Vagina (tissue), 2 donors: ENCODE data around the gene ARHGAP21. TPM values are rescaled to one million over a fixed set of nuclear protein-coding genes. Genes with fewer than 3 reads are reported as not detected.
A peak's percentile ranks its signal among the peaks of the same experiment; 100 is the strongest.

Experiments
- DNase-seq, 2 donors: peaks; one replicate each; pipeline ENCODE4 v3.0.0-alpha.2; 2017; ENCODE audit errors: extremely low spot score in 2 of 2
- H3K27ac ChIP-seq: fragments of 200-600 bp; sonication (generic); one replicate; pipeline ENCODE4 v1.5.1; 2019
- H3K27me3 ChIP-seq: fragments of 200-600 bp; sonication (generic); one replicate; pipeline ENCODE4 v1.5.1; 2019
- H3K36me3 ChIP-seq, 2 donors: fragments of 200-600 bp; sonication (generic); one replicate each; pipeline ENCODE4 v1.5.1; 2017 to 2019
- H3K4me1 ChIP-seq: fragments of 200-600 bp; sonication (generic); one replicate; pipeline ENCODE4 v1.5.1; 2019
- H3K4me3 ChIP-seq, 2 donors: fragments of 200-600 bp; sonication (generic); 1 replicate in 1 of 2; 2 replicates in 1 of 2; pipeline ENCODE4 v1.5.1; 2016 to 2019
- H3K9me3 ChIP-seq: fragments of 200-600 bp; sonication (generic); one replicate; pipeline ENCODE4 v1.5.1; 2019
- POLR2A ChIP-seq, 2 donors: fragments of 450-650 bp; IDR thresholded peaks; one replicate each; pipeline ENCODE4 v1.6.1; 2017; ENCODE audit warnings: antibody characterized with exemption in 2 of 2, mild to moderate bottlenecking in 2 of 2, moderate library complexity in 2 of 2
- POLR2AphosphoS5 ChIP-seq, 2 donors: sonication (generic); formaldehyde crosslinking; IDR thresholded peaks; one replicate each; pipeline ENCODE4 v1.9.0; 2017; ENCODE audit warnings: antibody characterized with exemption in 2 of 2, mild to moderate bottlenecking in 2 of 2, low read depth in 1 of 2; ENCODE audit not compliant: insufficient read depth in 1 of 2
- intact Hi-C: fragments of 100-400 bp; cut with DNase I; formaldehyde crosslinking; loops from one replicate; pipeline ENCODE4 v1.15.1; 2023
- total RNA-seq: library from RNA; depleted of rRNA; stranded (reverse); fragments of >200 nt; gene quantifications from one replicate; pipeline ENCODE4 v1.2.3, GENCODE V29; 2016
- TF ChIP-seq, protein P1 (sequence below), 3 experiments: fragments of 450-650 bp in 2 of 3; fragments of 200-600 bp in 1 of 3; sonication (generic) in 1 of 3; IDR thresholded peaks; one replicate each; pipeline ENCODE4 v1.5.1; 2017 to 2019; ENCODE audit warnings: antibody characterized with exemption in 3 of 3, mild to moderate bottlenecking in 2 of 3, moderate library complexity in 2 of 3

Gene ARHGAP21
- total RNA-seq, 1 donor from 2014 or later, result 43.0 TPM

DNA sequence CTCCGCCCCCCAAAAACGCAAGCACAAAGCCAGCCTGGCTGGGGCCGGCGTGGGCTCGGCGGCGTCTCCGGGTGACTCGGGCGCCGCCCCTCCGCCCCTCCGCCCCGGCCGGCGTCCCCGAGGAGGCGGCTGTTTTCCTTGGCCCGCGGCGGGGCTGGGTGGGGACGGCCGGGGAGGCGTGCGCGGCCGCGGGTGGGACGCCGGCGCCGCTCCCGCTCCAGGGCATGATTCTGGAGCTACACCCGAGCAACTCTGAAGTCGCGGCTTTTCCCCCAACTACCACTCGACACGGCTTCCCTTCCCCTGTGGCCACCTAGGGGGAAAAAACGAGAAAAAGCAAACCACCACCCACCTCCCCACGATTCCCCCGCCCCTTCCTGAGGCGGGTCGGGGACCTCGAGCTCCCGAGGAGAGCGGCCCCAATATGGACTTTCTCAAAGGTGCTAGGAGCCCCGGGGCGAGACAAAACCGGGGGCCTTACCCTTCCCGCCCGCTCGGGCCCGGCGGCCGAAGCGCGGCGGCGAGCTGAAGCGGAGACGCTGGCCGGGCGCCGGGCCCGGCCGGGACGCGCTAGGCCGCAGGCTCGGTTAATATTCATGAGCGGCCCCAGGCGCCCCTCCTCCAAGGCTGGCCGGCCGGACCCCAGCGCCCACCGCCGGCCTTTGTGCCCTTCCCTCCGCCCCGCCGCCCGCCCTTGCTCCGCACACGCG lies 856 bp downstream of the ARHGAP21 start:
- DNase-seq, result peak in 1 of 2 donors; percentile 83
- Histone ChIP-seq H3K9me3 (no peaks in the 10 kb centered on the region), H3K27ac (peak overlapping the region; percentile 95), H3K4me1 (peaks cover 37% of the 10 kb centered on the region), H3K27me3 (no peaks in the 10 kb centered on the region), H3K4me3 (peak overlapping the region; percentile 85 to 89), H3K36me3 (no peaks in the 10 kb centered on the region)
- intact Hi-C loops, result loop anchor here (2.0 to 10.0 kb wide), 2 partner anchors 230 to 292 kb away; partner anchors contain the start of genes ENKUR, PRTFDC1 and THNSL1
- TF ChIP-seq, protein P1, sequence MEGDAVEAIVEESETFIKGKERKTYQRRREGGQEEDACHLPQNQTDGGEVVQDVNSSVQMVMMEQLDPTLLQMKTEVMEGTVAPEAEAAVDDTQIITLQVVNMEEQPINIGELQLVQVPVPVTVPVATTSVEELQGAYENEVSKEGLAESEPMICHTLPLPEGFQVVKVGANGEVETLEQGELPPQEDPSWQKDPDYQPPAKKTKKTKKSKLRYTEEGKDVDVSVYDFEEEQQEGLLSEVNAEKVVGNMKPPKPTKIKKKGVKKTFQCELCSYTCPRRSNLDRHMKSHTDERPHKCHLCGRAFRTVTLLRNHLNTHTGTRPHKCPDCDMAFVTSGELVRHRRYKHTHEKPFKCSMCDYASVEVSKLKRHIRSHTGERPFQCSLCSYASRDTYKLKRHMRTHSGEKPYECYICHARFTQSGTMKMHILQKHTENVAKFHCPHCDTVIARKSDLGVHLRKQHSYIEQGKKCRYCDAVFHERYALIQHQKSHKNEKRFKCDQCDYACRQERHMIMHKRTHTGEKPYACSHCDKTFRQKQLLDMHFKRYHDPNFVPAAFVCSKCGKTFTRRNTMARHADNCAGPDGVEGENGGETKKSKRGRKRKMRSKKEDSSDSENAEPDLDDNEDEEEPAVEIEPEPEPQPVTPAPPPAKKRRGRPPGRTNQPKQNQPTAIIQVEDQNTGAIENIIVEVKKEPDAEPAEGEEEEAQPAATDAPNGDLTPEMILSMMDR (IDR thresholded peaks at IDR 0.05), result no peak
- TF ChIP-seq POLR2AphosphoS5 (IDR thresholded peaks at IDR 0.05; ENCODE audit: insufficient read depth in 1 of 2, low read depth in 1 of 2) (peak in 1 of 2 donors; percentile 21), POLR2A (IDR thresholded peaks at IDR 0.05) (peak in 1 of 2 donors; percentile 43)

DNA sequence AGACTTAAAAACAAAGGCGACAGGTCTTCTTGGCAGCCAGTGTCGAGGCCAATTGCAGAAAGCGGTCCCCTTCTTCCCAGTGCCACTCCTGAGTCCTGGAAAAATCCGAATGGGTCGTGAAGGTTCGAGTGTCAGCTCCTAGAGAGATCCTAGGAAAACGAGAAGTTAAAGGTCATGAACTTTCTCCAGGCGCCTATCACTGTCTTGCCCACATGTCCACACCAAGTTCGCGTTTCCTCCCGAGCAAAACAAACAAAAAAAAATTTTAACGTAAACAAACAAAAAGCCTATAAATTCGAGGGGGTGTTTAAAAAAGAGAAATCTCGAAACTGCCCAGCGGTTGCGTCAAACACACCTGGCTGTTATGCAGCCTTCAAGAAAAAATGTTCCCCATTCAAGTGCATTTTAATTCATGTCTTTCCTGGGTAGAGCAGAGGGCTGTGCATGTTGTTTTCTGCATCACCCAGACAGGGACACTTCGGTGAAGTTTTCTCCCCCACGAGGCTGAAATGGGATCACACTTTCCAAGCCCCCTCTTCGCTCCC lies 1.5 kb downstream of the ARHGAP21 start:
- Histone ChIP-seq H3K9me3 (no peaks in the 10 kb centered on the region), H3K36me3 (no peaks in the 10 kb centered on the region), H3K4me3 (peak overlapping the region; percentile 85 to 89), H3K27me3 (no peaks in the 10 kb centered on the region), H3K27ac (peak overlapping the region; percentile 95), H3K4me1 (peaks cover 43% of the 10 kb centered on the region)
- peak in 1 of 2 donors; percentile 72 for DNase-seq
- no peak for TF ChIP-seq POLR2A (IDR thresholded peaks at IDR 0.05)
- no peak for TF ChIP-seq POLR2AphosphoS5 (IDR thresholded peaks at IDR 0.05; ENCODE audit: insufficient read depth in 1 of 2, low read depth in 1 of 2)
- TF ChIP-seq, protein P1 (IDR thresholded peaks at IDR 0.05), result no peak
- intact Hi-C loops, result loop anchor here (2.0 to 10.0 kb wide), 2 partner anchors 231 to 293 kb away; partner anchors contain the start of genes ENKUR, PRTFDC1 and THNSL1

DNA sequence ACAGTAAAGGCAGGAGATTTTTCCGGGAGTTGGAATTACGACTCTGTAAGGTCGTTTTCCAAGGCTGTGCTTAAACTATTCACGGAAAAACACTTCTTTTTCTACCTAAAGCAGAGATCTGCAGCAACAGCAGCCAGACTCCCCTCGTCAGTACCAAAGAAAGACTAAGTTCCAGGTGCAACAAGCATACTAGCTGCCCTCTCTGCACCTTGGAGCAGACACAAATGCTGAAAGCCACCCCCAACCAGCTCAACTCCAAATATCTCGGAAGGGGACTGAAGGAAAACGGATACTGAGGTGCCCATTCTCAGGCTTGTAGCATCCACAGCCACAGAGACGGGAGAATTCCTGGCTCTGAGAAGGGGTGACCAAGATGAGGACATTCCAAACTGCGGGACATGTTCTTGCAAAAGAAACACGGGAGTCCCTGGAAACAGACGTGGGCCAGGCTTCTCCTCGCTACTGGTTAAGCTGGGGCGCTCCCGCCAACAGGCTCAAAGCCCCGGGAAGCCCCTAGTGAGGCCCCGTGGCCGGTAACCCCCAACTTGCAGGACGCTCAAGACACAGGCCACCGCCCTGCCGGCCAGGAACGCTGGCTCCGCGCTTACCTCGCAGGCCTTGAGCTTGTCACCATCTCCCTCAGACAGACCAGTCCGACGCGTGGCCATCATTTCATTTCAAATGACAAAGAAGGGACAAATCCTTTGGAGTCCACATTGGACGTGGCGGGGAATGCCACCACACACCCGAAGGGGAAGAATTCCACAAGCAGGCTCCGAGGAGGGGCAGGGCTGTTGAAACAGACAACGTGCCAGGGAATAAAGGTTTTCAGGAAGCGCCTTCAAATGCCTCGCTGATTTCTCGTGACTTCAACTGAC lies 2.2 kb downstream of the ARHGAP21 start:
- peak overlapping the region; percentile 95 for H3K27ac ChIP-seq
- no peaks in the 10 kb centered on the region for H3K27me3 ChIP-seq
- DNase-seq, result peak in 1 of 2 donors; percentile 88
- TF ChIP-seq, protein P1 (IDR thresholded peaks at IDR 0.05), result no peak
- TF ChIP-seq POLR2AphosphoS5 (IDR thresholded peaks at IDR 0.05; ENCODE audit: insufficient read depth in 1 of 2, low read depth in 1 of 2), result peak in 1 of 2 donors; percentile 19
- no peak for TF ChIP-seq POLR2A (IDR thresholded peaks at IDR 0.05)
- intact Hi-C loops, result loop anchor here (2.0 to 10.0 kb wide), 2 partner anchors 231 to 293 kb away; partner anchors contain the start of genes ENKUR, PRTFDC1 and THNSL1
- H3K4me3 ChIP-seq, result peak overlapping the region; percentile 85 to 89
- H3K36me3 ChIP-seq, result no peaks in the 10 kb centered on the region
- H3K4me1 ChIP-seq, result peaks cover 49% of the 10 kb centered on the region
- H3K9me3 ChIP-seq, result no peaks in the 10 kb centered on the region

DNA sequence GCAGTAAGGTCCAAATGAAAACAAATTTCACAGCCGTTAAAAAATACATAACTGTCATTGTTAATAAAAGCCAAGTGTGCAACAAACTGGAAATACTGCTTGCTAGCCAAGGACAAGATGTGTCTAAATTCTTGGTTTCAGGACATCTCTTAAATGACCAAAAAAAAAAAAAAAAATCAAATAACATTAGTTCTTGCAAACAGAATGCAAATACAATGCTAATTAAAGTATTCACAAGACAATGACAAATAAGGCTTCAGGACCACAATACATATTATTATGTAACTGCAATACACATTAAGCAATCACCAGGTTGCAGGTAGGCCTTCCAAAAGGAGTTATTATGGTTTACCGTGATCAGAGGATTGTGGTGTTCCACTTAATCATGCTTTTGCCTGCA lies 3.6 kb downstream of the ARHGAP21 start:
- no peaks in the 10 kb centered on the region for H3K36me3 ChIP-seq
- no peaks in the 10 kb centered on the region for H3K9me3 ChIP-seq
- intact Hi-C loops, result loop anchor here (10.0 kb wide), 1 partner anchor 295 kb away; the partner anchor contains the start of genes ENKUR and THNSL1
- no peaks in the 10 kb centered on the region for H3K27me3 ChIP-seq
- no peak for TF ChIP-seq POLR2A (IDR thresholded peaks at IDR 0.05)
- TF ChIP-seq, protein P1 (IDR thresholded peaks at IDR 0.05), result no peak
- no peak for TF ChIP-seq POLR2AphosphoS5 (IDR thresholded peaks at IDR 0.05; ENCODE audit: insufficient read depth in 1 of 2, low read depth in 1 of 2)
- H3K4me3 ChIP-seq, result peak overlapping the region; percentile 85 to 89
- DNase-seq, result no peak
- no peak overlapping the region for H3K27ac ChIP-seq
- H3K4me1 ChIP-seq, result peaks cover 60% of the 10 kb centered on the region
